ENCODE data around the gene CBFA2T3.

GRCh38 chr16:88836791-88837190 lies 140.2 kb downstream of the CBFA2T3 start:
- TF ChIP-seq TEAD4 (IDR thresholded peaks at IDR 0.05; ENCODE audit: low read depth, low read length), result no peak
- no peak for TF ChIP-seq EZH2 (IDR thresholded peaks at IDR 0.05; ENCODE audit: low read depth, low read length, severe bottlenecking)
- no peak for TF ChIP-seq BCL11A (IDR thresholded peaks at IDR 0.05; ENCODE audit: low read depth in 2 of 2, low read length in 2 of 2)
